Smooth muscle cell (in vitro differentiated cells): ENCODE data around the gene CMTM1. TPM values are rescaled to one million over a fixed set of nuclear protein-coding genes. Genes with fewer than 3 reads are reported as not detected.
A peak's percentile ranks its signal among the peaks of the same experiment; 100 is the strongest.

Experiments
- DNase-seq: peaks from one replicate; lab custom pipeline; 2025; ENCODE audit not compliant: unreplicated experiment; lab: John Stamatoyannopoulos, UW
- H2AFZ ChIP-seq: fragments of 200-600 bp; sonication (generic); 2 replicates; pipeline ENCODE4 v1.6.0; 2016; ENCODE audit warnings: antibody characterized with exemption, low read depth, mild to moderate bottlenecking
- H3F3A ChIP-seq: fragments of 200-600 bp; sonication (generic); 2 replicates; pipeline ENCODE4 v1.6.0; 2017; ENCODE audit warnings: antibody characterized with exemption, low read depth
- H3K27ac ChIP-seq: fragments of 200-600 bp; sonication (generic); 2 replicates; pipeline ENCODE4 v1.5.1; 2016; ENCODE audit warnings: low read depth, mild to moderate bottlenecking
- H3K27me3 ChIP-seq: fragments of 200-600 bp; sonication (generic); 2 replicates; pipeline ENCODE4 v1.6.1; 2016; ENCODE audit warnings: low read depth, mild to moderate bottlenecking
- H3K36me3 ChIP-seq: fragments of 200-600 bp; sonication (generic); 2 replicates; pipeline ENCODE4 v1.5.1; 2016; ENCODE audit warnings: low read depth
- H3K4me1 ChIP-seq: fragments of 200-600 bp; sonication (generic); 2 replicates; pipeline ENCODE4 v1.5.1; 2016; ENCODE audit warnings: low read depth
- H3K4me2 ChIP-seq: fragments of 200-600 bp; sonication (generic); 2 replicates; pipeline ENCODE4 v1.6.0; 2016; ENCODE audit warnings: mild to moderate bottlenecking
- H3K4me3 ChIP-seq: fragments of 200-600 bp; sonication (generic); 2 replicates; pipeline ENCODE4 v1.5.1; 2016; ENCODE audit warnings: mild to moderate bottlenecking
- H3K79me2 ChIP-seq: fragments of 200-600 bp; sonication (generic); 2 replicates; pipeline ENCODE4 v1.6.0; 2016; ENCODE audit warnings: low read depth, mild to moderate bottlenecking
- H3K9ac ChIP-seq: fragments of 200-600 bp; sonication (generic); 2 replicates; pipeline ENCODE4 v1.6.0; 2016; ENCODE audit warnings: low read depth
- H3K9me3 ChIP-seq: fragments of 200-600 bp; sonication (generic); replicated peaks from 2 replicates; pipeline ENCODE4 v1.5.1; 2016; ENCODE audit warnings: low read depth
- H4K20me1 ChIP-seq: fragments of 200-600 bp; sonication (generic); 2 replicates; pipeline ENCODE4 v1.6.0; 2016; ENCODE audit warnings: low read depth
- WGBS: methylation state at CpG from one replicate; pipeline ENCODE4 v1.1.7; 2016; ENCODE audit warnings: low lambda C conversion rate; 5-methylcytosine and 5-hydroxymethylcytosine counted together
- polyA plus RNA-seq: library from polyadenylated mRNA; unstranded; fragments of >200 nt; fragmentation: Nextera tagmentation; extraction: Ambion mirVana; gene quantifications from 2 replicates; pipeline ENCODE4 v1.2.1, GENCODE V29; 2016
- total RNA-seq: library from RNA; depleted of rRNA; stranded (reverse); fragments of >200 nt; gene quantifications from 2 replicates; pipeline ENCODE4 v1.2.3, GENCODE V29; 2014
- TF ChIP-seq, protein P1 (sequence below): fragments of 200-600 bp; sonication (generic); IDR thresholded peaks from 2 replicates; pipeline ENCODE4 v1.5.1; 2017; ENCODE audit warnings: borderline replicate concordance, mild to moderate bottlenecking, antibody characterized with exemption; ENCODE audit not compliant: insufficient read depth, poor library complexity, severe bottlenecking

Gene CMTM1
- total and polyA plus RNA-seq, 2 experiments from 2014 or later = 0.27 to 2.5 TPM

DNA sequence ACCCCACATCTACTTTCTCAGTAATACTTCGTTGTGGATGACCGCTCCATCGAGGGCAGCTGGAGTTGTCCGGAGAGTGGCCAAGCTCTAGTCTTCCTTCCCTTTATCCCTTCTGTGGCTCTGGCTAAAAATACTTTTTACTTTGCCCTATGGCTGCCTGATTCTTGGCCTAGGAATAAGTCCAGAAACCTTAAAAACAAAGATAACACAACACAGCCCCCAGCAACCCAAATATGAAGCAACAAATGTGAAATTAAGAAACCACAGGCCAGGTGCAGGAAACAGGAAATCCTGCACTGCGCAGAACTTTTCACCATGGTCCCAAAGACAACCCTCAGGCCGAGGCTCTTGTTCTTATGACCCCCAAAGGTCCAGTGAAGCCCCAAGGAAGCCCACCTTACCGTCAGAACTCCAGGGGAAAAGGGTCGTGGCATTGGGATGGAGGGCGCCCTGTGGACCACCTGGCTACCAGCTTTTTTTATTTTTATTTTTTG lies 42.3 kb upstream of the CMTM1 start:
- no peak overlapping the region for H2AFZ ChIP-seq
- no peaks in the 10 kb centered on the region for H3F3A ChIP-seq
- H3K27ac ChIP-seq = no peak overlapping the region
- no peaks in the 10 kb centered on the region for H3K9me3 ChIP-seq
- TF ChIP-seq, protein P1, sequence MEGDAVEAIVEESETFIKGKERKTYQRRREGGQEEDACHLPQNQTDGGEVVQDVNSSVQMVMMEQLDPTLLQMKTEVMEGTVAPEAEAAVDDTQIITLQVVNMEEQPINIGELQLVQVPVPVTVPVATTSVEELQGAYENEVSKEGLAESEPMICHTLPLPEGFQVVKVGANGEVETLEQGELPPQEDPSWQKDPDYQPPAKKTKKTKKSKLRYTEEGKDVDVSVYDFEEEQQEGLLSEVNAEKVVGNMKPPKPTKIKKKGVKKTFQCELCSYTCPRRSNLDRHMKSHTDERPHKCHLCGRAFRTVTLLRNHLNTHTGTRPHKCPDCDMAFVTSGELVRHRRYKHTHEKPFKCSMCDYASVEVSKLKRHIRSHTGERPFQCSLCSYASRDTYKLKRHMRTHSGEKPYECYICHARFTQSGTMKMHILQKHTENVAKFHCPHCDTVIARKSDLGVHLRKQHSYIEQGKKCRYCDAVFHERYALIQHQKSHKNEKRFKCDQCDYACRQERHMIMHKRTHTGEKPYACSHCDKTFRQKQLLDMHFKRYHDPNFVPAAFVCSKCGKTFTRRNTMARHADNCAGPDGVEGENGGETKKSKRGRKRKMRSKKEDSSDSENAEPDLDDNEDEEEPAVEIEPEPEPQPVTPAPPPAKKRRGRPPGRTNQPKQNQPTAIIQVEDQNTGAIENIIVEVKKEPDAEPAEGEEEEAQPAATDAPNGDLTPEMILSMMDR = no peak
- WGBS = 95% methylated on average over 9 of the region's 9 CpGs
- DNase-seq = no peak
- no peaks in the 10 kb centered on the region for H3K36me3 ChIP-seq
- H3K4me1 ChIP-seq = peaks cover 11% of the 10 kb centered on the region
- H4K20me1 ChIP-seq = no peaks in the 10 kb centered on the region
- no peak overlapping the region for H3K4me3 ChIP-seq
- H3K27me3 ChIP-seq = no peaks in the 10 kb centered on the region
- H3K79me2 ChIP-seq = no peaks in the 10 kb centered on the region
- no peak overlapping the region for H3K4me2 ChIP-seq
- no peak overlapping the region for H3K9ac ChIP-seq

DNA sequence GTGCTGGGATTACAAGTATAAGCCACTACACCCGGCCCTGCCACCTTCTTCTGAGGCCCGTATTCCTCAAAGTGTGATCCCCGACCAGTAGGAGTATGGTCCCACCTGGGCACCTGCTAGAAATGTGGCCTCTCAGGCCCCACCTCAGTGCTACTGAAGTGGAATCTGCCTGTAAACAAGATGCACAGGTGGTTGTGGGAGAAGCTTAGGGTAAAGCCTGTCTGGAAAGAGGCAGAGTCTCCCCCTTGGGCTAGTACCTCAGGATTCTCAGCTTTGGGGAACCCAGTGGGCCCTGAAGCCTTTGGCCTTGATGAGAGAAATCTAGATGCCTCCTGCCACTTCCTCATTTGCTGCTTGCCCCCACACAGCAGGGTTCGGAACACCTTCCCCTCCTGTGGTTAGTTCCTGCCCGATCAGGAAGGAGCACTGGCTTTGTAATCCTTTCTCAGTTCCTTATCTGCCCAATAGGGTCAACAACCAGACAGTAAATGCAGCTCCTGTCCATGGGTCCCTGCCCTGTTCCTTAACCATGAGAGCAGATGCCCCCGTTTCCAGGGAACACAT lies 41.6 kb upstream of the CMTM1 start:
- H3K9ac ChIP-seq = no peak overlapping the region
- H4K20me1 ChIP-seq = no peaks in the 10 kb centered on the region
- no peak overlapping the region for H3K4me3 ChIP-seq
- H3K79me2 ChIP-seq = no peaks in the 10 kb centered on the region
- peaks cover 11% of the 10 kb centered on the region for H3K4me1 ChIP-seq
- WGBS = 82% methylated on average over 6 of the region's 6 CpGs
- no peaks in the 10 kb centered on the region for H3K36me3 ChIP-seq
- no peaks in the 10 kb centered on the region for H3F3A ChIP-seq
- no peak overlapping the region for H2AFZ ChIP-seq
- DNase-seq = no peak
- H3K27ac ChIP-seq = no peak overlapping the region
- H3K27me3 ChIP-seq = no peaks in the 10 kb centered on the region
- TF ChIP-seq, protein P1 = no peak
- no peaks in the 10 kb centered on the region for H3K9me3 ChIP-seq
- no peak overlapping the region for H3K4me2 ChIP-seq

DNA sequence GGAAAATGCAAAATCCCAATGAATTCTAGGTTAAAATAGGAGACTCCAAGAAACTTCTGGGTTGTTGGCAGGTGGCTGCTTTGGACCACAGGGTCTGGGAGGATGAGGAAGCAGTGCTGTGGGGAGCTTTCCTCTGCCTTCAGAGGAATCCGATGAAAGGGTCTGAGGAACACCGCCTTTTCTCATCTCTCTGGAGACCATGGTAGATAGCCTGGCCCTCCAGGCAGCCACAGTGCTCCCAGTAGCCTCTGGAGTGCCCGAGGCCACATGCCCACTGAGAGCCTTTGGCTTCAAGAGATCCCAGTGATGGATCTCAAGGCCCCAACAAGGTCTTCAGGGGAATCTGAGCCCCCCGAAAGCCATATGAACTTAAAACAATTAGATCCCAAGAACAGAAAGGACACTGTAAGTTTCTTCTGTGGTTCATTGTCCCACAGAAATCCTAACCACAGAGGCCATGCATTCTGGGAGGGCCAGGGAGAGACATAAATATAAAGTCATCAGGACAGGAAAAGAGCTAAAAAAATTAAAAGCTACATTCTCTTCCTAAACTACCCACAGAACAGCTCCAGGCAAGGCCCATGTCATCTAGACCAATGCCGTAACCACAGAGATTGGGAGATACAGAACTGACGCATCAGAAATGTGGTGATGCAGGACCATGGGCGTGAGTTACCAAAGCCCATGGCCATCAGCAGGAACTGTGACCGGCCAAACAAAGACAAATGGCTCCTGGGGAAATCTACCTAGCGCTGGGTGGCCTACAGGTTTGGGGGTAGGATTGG lies 40.7 kb upstream of the CMTM1 start:
- no peaks in the 10 kb centered on the region for H3K36me3 ChIP-seq
- no peak overlapping the region for H3K4me3 ChIP-seq
- H3K27ac ChIP-seq = peak overlapping the region; percentile 77
- peak overlapping the region; percentile 21 for H3K4me2 ChIP-seq
- H3K79me2 ChIP-seq = no peaks in the 10 kb centered on the region
- no peak for DNase-seq
- TF ChIP-seq, protein P1 = no peak
- H3K9ac ChIP-seq = peak overlapping the region; percentile 39
- no peaks in the 10 kb centered on the region for H4K20me1 ChIP-seq
- H3F3A ChIP-seq = no peaks in the 10 kb centered on the region
- WGBS = 75% methylated on average over 9 of the region's 9 CpGs
- H3K27me3 ChIP-seq = no peaks in the 10 kb centered on the region
- H3K9me3 ChIP-seq = no peaks in the 10 kb centered on the region
- H3K4me1 ChIP-seq = peaks cover 11% of the 10 kb centered on the region
- no peak overlapping the region for H2AFZ ChIP-seq
